ENCODE measurements around the gene ARHGAP10.

ARHGAP10 gene

GRCh38 chr4:147820975-147821374, 89.1 kb downstream of the ARHGAP10 start:
- TF ChIP-seq POLR2A (IDR thresholded peaks at IDR 0.05; ENCODE audit: extremely low read depth, insufficient read length) = no peak
- TF ChIP-seq MYC (IDR thresholded peaks at IDR 0.05; ENCODE audit: low read depth, low read length) = no peak
- TF ChIP-seq CTCF (IDR thresholded peaks at IDR 0.05; ENCODE audit: low read depth, low read length) = no peak
- TF ChIP-seq MAX (IDR thresholded peaks at IDR 0.05; ENCODE audit: low read depth, low read length) = no peak

GRCh38 chr4:147821555-147821954, 89.7 kb downstream of the ARHGAP10 start:
- no peak for TF ChIP-seq CTCF (IDR thresholded peaks at IDR 0.05; ENCODE audit: low read depth, low read length)
- no peak for TF ChIP-seq MAX (IDR thresholded peaks at IDR 0.05; ENCODE audit: low read depth, low read length)
- no peak for TF ChIP-seq MYC (IDR thresholded peaks at IDR 0.05; ENCODE audit: low read depth, low read length)
- no peak for TF ChIP-seq POLR2A (IDR thresholded peaks at IDR 0.05; ENCODE audit: extremely low read depth, insufficient read length)
- no peak overlapping the region for H3K4me3 ChIP-seq (ENCODE audit: low read depth, low read length)
- DNase-seq (ENCODE audit: low read depth) = no peak

More at GRCh38 chr4:147820975-147821374, 89.1 kb downstream of the ARHGAP10 start:
- no peak for DNase-seq (ENCODE audit: low read depth)
- H3K4me3 ChIP-seq (ENCODE audit: low read depth, low read length) = no peak overlapping the region

GRCh38 chr4:147822128-147822527, 90.2 kb downstream of the ARHGAP10 start:
- TF ChIP-seq POLR2A (IDR thresholded peaks at IDR 0.05; ENCODE audit: extremely low read depth, insufficient read length) (no peak), MYC (IDR thresholded peaks at IDR 0.05; ENCODE audit: low read depth, low read length) (no peak), MAX (IDR thresholded peaks at IDR 0.05; ENCODE audit: low read depth, low read length) (no peak), CTCF (IDR thresholded peaks at IDR 0.05; ENCODE audit: low read depth, low read length) (no peak)
- H3K4me3 ChIP-seq (ENCODE audit: low read depth, low read length) = no peak overlapping the region
- no peak for DNase-seq (ENCODE audit: low read depth)

GRCh38 chr4:147823130-147823529, 91.2 kb downstream of the ARHGAP10 start:
- no peak overlapping the region for H3K4me3 ChIP-seq (ENCODE audit: low read depth, low read length)
- no peak for TF ChIP-seq MYC (IDR thresholded peaks at IDR 0.05; ENCODE audit: low read depth, low read length)
- no peak for TF ChIP-seq CTCF (IDR thresholded peaks at IDR 0.05; ENCODE audit: low read depth, low read length)
- no peak for TF ChIP-seq POLR2A (IDR thresholded peaks at IDR 0.05; ENCODE audit: extremely low read depth, insufficient read length)
- TF ChIP-seq MAX (IDR thresholded peaks at IDR 0.05; ENCODE audit: low read depth, low read length) = no peak
- no peak for DNase-seq (ENCODE audit: low read depth)

GRCh38 chr4:147824316-147824715, 92.4 kb downstream of the ARHGAP10 start:
- DNase-seq (ENCODE audit: low read depth) = no peak
- H3K4me3 ChIP-seq (ENCODE audit: low read depth, low read length) = no peak overlapping the region
- no peak for TF ChIP-seq MAX (IDR thresholded peaks at IDR 0.05; ENCODE audit: low read depth, low read length)
- no peak for TF ChIP-seq MYC (IDR thresholded peaks at IDR 0.05; ENCODE audit: low read depth, low read length)
- TF ChIP-seq POLR2A (IDR thresholded peaks at IDR 0.05; ENCODE audit: extremely low read depth, insufficient read length) = no peak
- no peak for TF ChIP-seq CTCF (IDR thresholded peaks at IDR 0.05; ENCODE audit: low read depth, low read length)

- H3K4me3 ChIP-seq (ENCODE audit: low read depth, low read length) = no peak overlapping the region
- TF ChIP-seq CTCF (IDR thresholded peaks at IDR 0.05; ENCODE audit: low read depth, low read length) = no peak
- no peak for TF ChIP-seq MYC (IDR thresholded peaks at IDR 0.05; ENCODE audit: low read depth, low read length)
- no peak for TF ChIP-seq POLR2A (IDR thresholded peaks at IDR 0.05; ENCODE audit: extremely low read depth, insufficient read length)
- TF ChIP-seq MAX (IDR thresholded peaks at IDR 0.05; ENCODE audit: low read depth, low read length) = no peak
- DNase-seq (ENCODE audit: low read depth) = no peak
These were observed 93.0 kb downstream of the ARHGAP10 start for GRCh38 chr4:147824884-147825283.

Data from NB4 (cell line).